Activated CD8-positive, alpha-beta memory T cell treated with anti-CD3 and anti-CD28 coated beads for 48 hours (primary cell): ENCODE data around the gene PAM.

ENCODE experiments used
- DNase-seq, 3 experiments: peaks; one replicate each; pipeline ENCODE4 v3.0.0-alpha.2; 2020; ENCODE audit warnings: low read depth in 2 of 3, low spot score in 2 of 3

The PAM gene

DNA sequence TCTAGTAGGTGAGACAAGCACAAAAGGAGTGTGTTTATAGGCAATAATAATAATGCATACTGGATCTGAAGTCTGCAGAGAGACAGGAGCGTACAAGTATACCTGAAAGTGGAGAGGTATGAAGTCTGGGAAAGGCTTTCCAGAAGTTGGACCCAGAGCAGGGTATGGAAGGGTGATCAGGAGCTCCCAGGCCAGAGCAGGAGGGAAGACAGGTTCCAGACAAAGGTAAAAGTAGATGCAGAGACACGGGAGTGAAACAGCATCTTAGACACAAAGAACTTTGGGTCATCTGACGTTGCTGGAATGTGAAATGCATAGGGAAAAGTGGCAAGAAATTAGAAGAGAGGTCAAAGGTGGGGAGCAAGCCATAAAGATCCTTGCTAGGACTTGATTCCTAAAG is 175.1 kb downstream of the PAM start:
- DNase-seq, result no peak

DNA sequence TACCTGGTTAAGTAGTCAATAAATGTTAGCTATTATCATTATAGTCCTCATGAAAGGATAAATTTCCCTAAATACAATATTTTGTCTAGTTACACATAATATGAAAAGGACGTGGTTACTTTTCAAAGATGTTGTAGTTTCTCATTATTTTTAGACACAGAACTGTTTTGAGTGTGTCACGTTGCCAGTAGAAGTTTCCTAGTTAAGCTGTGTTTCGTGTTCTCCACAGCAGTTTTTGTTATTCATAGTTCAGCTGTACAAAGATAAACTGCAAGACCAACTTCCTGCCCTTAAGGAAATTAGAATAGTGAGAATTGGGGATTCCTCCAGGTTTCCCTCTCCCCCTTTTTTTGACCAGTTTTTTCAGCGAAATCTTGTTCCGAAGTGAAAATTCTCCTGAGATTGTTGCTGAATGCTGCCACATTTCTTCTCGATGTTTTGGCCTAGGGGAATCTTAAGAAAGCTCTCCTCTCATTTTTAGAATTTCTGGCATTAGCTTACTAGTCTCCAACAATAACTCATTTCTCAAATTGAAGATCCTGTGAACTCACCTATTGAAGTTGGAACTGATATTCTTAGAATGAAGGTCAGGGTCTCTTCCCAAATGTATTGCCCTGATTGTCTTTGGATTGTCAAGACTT is 176.1 kb downstream of the PAM start:
- DNase-seq, result no peak

DNA sequence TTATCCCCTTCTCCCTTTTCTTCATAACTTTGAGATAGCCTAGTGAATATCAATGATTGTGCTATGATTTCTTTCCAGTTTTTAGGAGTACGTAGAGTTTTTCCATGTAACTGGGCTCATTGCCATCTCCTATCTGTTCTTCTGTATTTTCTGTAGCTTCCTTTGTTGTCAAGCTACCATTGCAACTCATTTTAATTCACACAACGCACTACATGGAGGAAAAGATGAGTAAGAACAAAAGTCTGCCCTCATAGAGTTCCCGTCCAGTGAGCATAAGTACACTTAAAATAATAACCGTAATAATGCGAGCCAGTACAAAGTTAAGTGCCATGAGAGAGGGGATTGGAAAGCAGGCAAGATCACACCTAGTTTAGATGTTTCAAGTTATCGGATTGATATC is 177.7 kb downstream of the PAM start:
- no peak for DNase-seq

DNA sequence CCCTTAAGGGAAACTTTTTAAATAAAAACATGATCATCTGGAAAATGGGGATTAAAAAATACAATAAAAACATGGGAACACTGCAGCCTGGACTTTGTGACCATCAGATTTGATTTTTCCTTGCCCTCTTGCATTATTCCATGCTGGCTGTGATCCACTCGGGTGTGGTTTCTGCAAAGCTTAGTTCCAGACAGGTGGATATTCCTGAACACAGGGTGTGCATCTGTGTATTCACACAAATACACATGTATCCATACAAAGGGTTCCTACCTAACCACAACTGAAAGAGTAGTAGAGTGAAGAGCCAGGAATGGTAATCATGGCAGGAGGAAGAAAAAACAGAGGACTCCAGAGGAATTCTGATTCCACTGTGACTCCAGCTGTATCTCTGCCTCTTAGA is 178.2 kb downstream of the PAM start:
- no peak for DNase-seq

DNA sequence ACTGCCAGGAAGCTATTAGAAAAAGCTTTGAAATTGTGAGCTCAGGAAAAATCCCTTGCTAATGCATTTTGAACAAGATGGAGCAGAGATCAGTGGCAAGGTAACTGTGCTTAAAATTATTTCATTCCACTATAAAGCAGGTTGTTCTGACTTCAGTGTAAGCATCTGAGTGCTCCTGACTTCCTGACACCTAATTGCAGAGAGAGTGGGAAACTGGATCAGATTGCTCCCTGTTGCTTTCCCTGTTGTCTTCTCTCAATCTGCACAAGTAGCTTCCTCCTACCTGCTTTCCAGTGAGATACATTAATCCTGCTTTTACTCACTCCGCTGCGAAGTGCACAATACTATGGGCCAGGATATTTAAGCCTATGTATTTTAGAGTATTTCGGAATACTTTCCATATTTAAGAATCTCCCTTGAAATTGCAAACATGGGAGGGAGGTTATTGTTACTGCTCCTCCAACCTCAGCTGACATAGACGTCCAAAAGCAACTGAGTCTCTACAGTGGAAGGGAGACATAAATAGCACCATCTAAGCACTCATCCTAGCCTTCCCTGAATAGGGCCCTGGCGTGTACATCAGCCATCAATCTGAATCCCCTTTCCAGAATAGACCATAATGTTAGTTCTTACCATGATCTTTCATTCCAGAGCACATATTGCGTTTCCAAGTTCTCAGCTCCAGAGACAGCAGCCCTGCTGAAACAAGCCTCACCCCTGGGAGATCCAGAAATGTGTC is 178.8 kb downstream of the PAM start:
- no peak for DNase-seq

DNA sequence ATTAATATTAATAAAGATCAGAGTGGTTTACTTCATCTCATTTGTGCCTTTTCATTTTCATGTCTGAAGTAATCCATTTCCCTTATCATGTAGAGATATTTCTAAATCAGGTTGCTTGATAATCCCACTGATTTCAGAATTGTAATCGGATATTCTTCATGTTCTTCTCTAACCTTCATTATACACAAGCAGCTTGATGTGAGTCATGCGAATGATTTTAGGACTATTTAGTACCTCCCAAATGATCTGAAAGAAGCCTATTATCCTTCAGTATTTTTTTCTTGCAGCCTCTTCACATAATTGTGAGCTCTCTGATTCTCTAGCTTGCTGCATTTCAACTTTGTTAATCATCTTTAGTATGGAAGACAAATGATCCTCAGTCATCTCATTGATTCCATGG is 182.8 kb downstream of the PAM start:
- no peak for DNase-seq

DNA sequence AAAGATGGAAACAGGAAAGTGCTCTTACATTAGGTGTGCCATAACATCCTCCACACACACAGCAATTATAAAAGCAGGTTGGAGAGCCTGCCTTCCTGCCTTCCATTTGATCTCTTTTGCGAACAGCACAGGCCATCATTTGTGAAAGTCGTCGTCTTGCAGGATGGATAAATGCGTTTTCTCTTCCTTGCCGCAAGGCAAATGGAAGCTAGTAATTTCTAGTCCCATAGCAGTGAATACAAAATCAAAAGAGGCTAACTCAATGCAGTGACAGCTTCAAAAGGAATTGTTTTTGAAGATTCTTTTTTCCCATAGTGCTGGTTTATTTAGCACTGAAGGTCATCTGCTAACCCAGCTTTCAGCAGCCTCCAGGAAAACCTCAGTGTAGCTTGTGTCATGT is 186.0 kb downstream of the PAM start:
- DNase-seq, result no peak

DNA sequence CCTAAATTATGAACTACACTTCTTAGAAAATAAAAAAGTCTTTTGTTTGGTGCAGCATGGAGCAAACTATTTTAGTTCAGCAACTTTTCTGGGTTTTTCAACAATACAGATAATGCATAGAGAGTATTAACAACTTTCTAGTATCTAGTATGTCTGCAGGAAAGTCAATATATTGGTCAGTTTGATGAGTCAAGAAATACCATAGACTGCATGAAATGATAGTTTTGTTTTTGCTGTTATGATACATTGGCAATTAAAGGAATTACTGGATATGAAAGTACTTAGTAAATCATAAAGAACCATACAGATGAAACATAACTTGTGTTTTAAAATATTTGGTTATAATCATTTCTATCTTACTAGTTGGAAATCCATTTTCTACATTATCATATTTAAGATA is 191.3 kb downstream of the PAM start:
- DNase-seq, result no peak

DNA sequence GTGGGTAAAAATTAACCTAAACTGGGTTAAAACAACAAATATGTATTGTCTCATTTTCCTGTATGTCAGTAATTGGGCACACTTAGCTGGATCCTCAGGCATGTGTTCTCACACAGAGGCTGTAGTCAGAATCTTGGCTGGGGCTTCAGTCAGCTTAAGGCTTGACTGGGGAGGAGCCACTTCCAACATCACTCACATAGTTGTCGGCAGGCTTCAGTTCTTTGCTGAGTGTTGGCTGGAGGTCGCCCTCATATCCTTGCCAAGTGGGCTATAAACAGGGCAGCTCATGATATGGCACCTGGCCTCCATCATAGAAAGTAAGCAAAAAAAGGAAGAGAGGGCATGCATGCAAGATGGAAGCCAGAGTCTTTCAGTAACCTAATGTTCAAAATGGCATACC is 191.9 kb downstream of the PAM start:
- no peak for DNase-seq

DNA sequence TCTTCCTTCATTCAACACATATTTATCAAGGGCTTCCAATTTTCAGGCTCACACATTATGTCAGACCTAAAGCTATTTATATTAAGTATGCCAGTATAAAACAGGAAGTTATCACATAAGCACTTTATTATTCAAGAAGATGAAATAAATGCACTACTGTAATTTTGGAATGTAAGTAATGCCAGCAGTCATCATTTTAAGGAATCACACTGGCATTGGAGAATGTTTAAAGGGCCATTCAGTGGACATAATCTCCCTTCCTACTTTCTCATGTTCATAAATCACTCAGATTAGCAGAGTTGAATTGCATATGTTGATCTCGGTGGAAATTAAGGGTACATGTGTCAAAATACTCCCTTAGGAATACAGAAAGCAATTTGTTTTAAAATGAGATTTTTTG is 200.4 kb downstream of the PAM start:
- no peak for DNase-seq

DNA sequence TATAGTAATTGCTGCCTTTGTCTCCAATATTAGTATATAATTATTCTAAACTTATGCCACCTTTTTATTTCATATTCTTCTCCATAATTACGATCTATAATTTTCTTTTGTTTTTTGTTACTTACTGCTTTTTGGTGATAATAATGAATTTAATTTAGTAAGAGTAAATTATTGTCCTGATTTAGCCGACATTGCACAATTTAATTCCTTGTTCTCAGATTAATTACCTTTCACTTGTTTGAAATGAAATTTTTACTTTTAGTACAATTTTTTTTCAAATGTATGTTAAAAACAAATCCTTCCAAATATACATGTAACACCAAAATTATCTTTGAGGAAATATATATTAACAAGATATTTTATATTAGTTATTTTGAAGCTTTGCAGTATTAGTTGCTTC is 201.5 kb downstream of the PAM start:
- DNase-seq, result no peak

DNA sequence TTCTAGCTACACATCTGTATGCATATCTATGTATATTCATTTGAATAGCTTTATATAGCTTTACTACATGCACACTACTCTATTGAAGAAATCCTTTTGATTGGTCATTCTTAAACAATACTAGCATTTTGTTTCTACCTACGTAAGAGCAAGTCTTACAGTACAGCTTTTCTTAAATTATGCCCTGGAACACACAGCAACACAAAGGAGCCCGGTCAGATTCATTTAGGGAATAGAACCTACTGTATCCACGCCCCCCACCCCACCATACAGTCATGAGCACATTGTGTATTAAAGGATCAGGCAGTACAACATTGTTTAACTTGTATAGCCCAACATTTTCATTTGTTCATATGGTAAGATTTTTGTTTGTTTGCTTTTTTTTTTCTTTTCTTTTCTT is 202.0 kb downstream of the PAM start:
- DNase-seq, result no peak

DNA sequence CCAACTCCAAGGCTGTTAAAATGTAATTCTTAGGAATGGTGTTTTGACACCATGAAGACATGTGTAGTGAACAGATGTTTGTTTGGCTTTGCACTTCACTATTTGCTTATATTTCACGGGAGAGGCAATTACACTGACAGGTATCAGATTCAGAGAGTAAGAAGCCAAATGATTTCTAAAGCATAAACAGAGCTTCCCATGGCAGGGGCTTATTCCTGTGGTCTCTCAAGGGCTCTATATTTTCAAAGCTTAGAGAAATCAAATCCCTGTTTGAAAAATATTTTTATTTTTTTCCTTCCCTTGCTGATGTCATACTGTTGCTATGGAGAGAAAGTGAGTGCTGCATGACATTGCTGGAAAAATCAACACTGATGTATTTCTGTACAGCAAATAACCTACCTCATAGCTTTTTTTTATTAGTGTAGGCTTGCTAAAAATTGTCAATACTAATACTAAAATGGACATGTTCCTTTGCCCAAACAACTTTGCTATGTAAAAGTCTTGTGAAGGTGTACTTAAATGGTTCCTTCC is 203.4 kb downstream of the PAM start:
- DNase-seq, result no peak

DNA sequence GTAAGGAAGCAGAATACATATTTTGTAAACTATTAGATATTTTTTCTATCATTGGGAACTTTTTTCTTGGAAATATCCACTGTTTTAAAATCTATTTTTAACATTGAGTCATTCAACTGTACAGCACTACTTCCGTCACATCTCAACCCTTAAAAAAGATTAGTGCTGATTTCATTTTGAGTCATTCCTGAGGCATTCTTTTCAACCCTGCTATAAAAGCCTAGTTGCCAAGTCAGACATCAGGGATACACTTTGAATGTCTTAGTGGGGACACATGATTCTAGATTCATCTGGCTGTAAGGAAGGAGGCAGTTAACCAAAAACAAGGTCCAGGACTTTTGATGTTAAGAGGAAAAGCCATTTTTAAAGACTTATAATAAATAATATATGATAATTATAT is 203.9 kb downstream of the PAM start:
- no peak for DNase-seq

DNA sequence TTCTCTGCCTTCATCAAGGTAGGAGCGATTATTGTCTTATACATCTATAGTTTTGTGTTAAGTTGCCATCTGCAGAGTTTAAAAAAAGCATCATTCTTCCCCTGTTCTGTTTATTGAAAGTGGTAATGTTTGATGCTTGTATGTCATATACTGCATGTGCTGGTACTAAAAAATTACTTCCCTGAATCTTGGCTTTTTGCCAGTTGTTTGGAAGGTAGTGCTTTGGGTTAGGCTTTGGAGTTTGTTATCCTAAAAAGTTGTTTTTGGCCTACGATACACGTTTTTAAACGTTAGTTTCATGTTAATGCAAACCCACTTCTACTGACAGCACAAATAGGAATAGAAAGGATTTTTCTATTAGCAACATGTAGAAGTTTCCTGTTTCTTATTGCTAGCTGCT is 206.6 kb downstream of the PAM start:
- DNase-seq, result no peak

DNA sequence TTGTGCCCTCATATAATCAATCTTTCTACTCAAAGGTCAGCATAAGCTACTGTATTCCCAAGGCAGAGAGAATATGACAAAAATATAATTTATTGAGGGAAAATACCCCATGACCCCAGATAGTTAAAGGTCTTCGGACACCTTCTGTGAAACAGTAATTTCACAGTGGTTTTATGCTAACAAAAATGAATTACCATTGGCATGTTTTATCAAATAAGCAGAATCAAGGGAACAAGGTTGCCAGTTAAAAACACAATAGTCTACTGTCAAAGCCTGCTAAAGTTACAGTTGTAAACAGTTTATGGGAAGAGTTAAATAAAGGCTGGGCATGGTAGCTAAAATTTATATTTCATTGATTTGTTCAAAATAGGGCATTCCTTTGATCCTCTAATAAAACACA is 210.5 kb downstream of the PAM start:
- no peak for DNase-seq

DNA sequence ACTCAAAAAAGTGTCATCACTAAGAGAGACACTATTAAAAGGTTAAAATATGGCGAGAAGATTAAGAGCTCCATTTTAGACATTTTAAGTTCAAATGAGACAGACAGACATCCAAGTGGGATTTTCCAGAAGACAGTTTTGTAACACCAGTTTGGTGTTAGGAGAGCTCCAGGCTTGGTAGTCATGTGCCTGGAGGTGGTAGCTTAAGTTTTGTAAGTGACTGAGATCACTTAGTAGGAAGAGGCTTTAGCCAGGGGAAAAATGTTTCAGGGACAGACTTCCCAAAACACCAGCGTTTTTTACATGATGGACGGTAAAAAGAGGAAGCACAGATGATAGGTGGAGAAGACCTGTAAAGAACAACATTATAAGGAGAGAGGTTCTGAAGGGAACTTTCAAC is 214.5 kb downstream of the PAM start:
- no peak for DNase-seq

DNA sequence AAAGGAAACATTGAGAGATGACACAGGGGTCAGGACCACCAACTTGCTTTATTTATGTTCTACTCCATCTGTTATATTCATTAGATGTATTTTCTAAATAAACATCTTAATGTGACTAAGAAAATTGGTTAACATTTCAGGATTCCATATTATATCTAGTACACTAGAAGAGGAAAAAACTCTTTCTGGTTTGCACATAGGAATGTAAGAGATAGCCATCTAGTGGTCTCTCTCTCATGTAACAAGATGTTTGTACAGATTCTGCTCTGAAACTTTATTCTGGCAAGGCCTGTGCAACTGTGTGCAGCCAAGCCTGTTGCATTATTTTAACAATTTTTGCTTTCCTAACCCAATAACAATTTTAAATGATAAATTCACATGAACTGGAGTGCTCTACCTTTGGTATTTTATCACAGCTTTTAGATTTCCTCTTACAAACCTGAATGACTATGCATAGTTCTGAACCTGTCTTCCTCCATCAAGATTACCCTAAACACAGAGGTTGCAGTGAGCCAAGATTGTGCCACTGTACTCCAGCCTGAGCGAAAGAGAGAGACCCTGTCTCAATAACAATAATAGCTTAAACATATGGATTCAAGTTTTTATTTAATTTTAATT is 216.7 kb downstream of the PAM start:
- no peak for DNase-seq

DNA sequence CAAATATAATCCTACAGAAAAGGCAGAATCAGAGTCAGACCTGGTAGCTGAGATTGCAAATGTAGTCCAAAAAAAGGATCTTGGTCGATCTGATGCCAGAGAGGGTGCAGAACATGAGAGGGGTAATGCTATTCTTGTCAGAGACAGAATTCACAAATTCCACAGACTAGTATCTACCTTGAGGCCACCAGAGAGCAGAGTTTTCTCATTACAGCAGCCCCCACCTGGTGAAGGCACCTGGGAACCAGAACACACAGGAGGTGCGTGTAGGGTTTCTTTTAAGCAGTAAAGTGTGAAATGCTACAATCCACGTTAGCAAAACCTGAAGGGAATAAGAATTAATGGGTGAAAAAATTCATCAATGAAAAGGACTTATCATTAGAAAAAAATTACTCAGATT is 219.1 kb downstream of the PAM start:
- no peak for DNase-seq

DNA sequence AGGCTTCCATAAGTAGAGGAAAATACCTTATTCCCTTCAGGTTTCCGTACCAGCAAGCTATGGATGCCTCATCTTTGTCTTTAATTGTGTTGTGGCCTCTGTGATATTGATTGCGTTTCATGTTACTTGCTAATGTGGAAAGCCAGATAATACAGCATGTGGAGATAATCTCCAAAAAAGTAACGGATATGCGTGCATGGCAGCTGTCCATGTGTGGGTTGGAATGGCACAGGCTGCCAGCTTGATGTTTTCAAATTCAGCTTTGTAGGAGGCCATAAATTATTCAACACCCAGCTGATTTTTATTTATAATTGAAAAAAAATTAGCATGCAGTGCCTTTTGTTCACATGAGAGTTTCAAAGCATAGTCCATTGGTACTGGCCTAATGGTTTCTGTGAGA is 219.9 kb downstream of the PAM start:
- no peak for DNase-seq

DNA sequence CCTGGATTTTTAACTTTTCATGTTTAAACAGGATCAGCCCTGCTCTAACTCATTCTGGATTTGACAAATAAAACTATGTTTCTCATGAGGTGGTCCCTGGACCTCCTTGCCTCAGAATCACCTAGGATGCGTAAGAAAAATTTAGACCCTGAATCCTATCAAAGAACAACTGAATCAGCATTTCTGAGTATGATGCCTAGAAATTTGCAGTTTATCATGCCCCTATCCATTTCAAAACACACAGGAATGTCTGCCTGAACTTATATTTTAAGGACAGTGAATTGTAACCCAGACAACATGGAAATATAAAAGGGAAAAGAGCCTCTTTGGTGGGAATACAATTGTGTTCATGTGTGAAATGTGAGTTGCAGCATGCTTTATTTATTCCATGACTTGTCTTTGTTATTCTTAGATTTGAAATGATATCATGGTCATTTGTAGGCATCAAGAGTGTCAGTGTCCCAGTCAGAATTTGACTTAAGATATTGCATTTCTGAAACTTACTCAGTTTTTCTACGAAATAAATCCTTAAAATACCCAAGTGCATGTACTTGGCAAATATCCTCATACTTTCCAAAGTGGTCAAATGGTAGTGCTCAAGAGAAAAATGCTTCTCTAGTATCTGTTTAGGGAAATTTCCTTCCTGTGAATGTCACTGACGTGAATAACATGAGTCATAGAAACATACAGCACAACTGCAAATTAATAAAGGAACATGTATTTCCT is 220.5 kb downstream of the PAM start:
- no peak for DNase-seq
